K562 (cell line): ENCODE measurements around the gene FOXO3. TPM values are rescaled to one million over a fixed set of nuclear protein-coding genes. Genes with fewer than 3 reads are reported as not detected.
A peak's percentile ranks its signal among the peaks of the same experiment; 100 is the strongest.

Source experiments
- ATAC-seq: fragments of 200-7000 bp; cut with Tn5 transposase; 3 replicates; pipeline ENCODE4 v1.9.1; 2020; ENCODE audit warnings: moderate library complexity
- BruUV-seq: library from RNA; stranded (reverse); fragments of 400-500 nt; replicated peaks from 2 replicates; lab custom pipeline; 2021; lab: Mats Ljungman, UMichigan
- CTCF ChIA-PET: fragments of 300-600 bp; formaldehyde crosslinking; extraction: SDS; loops from one replicate; lab custom pipeline; 2021; ENCODE audit warnings: low intra/inter-chr PET ratio; lab: Yijun Ruan, JAX
- POLR2A ChIA-PET: fragments of 300-600, 350-650 bp; sonication (Branson Sonifier 250); formaldehyde crosslinking; extraction: SDS; loops from one replicate; lab custom pipeline; 2021; ENCODE audit warnings: antibody characterized with exemption, inconsistent platforms; lab: Yijun Ruan, JAX
- DNase-seq, 4 experiments: peaks; one replicate each; pipeline versions ENCODE4 v3.0.0 to v3.0.0-alpha.2; 2011 to 2018; ENCODE audit warnings: low spot score in 3 of 4, mixed read lengths in 3 of 4; ENCODE audit errors: extremely low read depth in 1 of 4
- FAIRE-seq: peaks from 2 replicates; lab custom pipeline; 2011; peaks lifted over from hg19 to GRCh38; lab: Jason Lieb, UNC
- H2AFZ ChIP-seq: 2 replicates; pipeline ENCODE4 v1.6.0; 2011; ENCODE audit warnings: low read depth, low read length, control low read depth, inconsistent platforms
- H3K27ac ChIP-seq: fragments of 200-600 bp; 3 replicates; pipeline ENCODE4 v1.8.0; 2011; ENCODE audit warnings: low read depth, mild to moderate bottlenecking, control low read depth, inconsistent platforms, low read length, moderate library complexity, mixed read lengths; ENCODE audit errors: extremely low read depth
- H3K27me3 ChIP-seq, 2 experiments: fragments of 300-600 bp in 1 of 2; 2 replicates in 1 of 2; 3 replicates in 1 of 2; pipeline versions ENCODE4 v1.6.0 to v1.8.0; 2011; ENCODE audit warnings: inconsistent platforms in 2 of 2, low read length in 2 of 2, mild to moderate bottlenecking in 1 of 2, mixed read lengths in 1 of 2, moderate library complexity in 1 of 2; ENCODE audit not compliant: control insufficient read depth in 2 of 2, insufficient read depth in 2 of 2
- H3K36me3 ChIP-seq: fragments of 300-600 bp; 3 replicates; pipeline ENCODE4 v1.8.0; 2011; ENCODE audit warnings: mild to moderate bottlenecking, low read length, inconsistent platforms; ENCODE audit not compliant: control insufficient read depth, insufficient read depth
- H3K4me1 ChIP-seq, 2 experiments: fragments of 200-600 bp in 1 of 2; replicated peaks in 1 of 2; 2 replicates in 1 of 2; 3 replicates in 1 of 2; pipeline versions ENCODE4 v1.5.1 to v1.8.0; 2011; ENCODE audit warnings: inconsistent platforms in 2 of 2, low read length in 2 of 2, mild to moderate bottlenecking in 1 of 2, mixed read lengths in 1 of 2, moderate library complexity in 1 of 2; ENCODE audit not compliant: control insufficient read depth in 2 of 2, insufficient read depth in 2 of 2
- H3K4me2 ChIP-seq: 2 replicates; pipeline ENCODE4 v1.6.1; 2011; ENCODE audit warnings: low read length, control low read depth, inconsistent platforms, mixed read lengths; ENCODE audit not compliant: insufficient read depth
- H3K4me3 ChIP-seq: fragments of 200-600 bp; sonication (generic), shearing (Covaris generic); 2 replicates; pipeline ENCODE4 v1.5.1; 2016; ENCODE audit warnings: control low read depth, inconsistent platforms
- H3K79me2 ChIP-seq: fragments of 200-600 bp; 3 replicates; pipeline ENCODE4 v1.8.0; 2011; ENCODE audit warnings: low read length, inconsistent platforms; ENCODE audit not compliant: control insufficient read depth, insufficient read depth
- H3K9ac ChIP-seq, 2 experiments: 2 replicates each; pipeline versions ENCODE4 v1.6.0 to v1.6.1; 2011; ENCODE audit warnings: low read depth in 2 of 2, low read length in 2 of 2, control low read depth in 1 of 2, inconsistent platforms in 1 of 2, mild to moderate bottlenecking in 1 of 2, mixed read lengths in 1 of 2; ENCODE audit not compliant: insufficient read depth in 1 of 2
- H3K9me1 ChIP-seq: one replicate; pipeline ENCODE4 v1.6.0; 2011; ENCODE audit warnings: inconsistent platforms, mild to moderate bottlenecking, low read length, moderate library complexity; ENCODE audit not compliant: control insufficient read depth, insufficient read depth
- H3K9me3 ChIP-seq: replicated peaks from 2 replicates; pipeline ENCODE4 v1.5.1; 2011; ENCODE audit warnings: low read depth, low read length, inconsistent platforms; ENCODE audit not compliant: control insufficient read depth, insufficient read depth
- H4K20me1 ChIP-seq: replicated peaks from 2 replicates; pipeline ENCODE4 v1.6.1; 2011; ENCODE audit warnings: low read length, inconsistent platforms, mixed read lengths; ENCODE audit not compliant: control insufficient read depth, insufficient read depth
- ATF4 ChIP-seq: fragments of 450-650 bp; formaldehyde crosslinking; IDR thresholded peaks from 2 replicates; pipeline ENCODE4 v1.4.0; 2022; ENCODE audit warnings: mild to moderate bottlenecking, moderate library complexity
- GMEB1 ChIP-seq: fragments of 250-450 bp; sonication (Bioruptor Pico); IDR thresholded peaks from 2 replicates; pipeline ENCODE4 v1.4.0; 2020; ENCODE audit warnings: mild to moderate bottlenecking
- RFX1 ChIP-seq: fragments of 450-650 bp; IDR thresholded peaks from 2 replicates; pipeline ENCODE4 v1.6.1; 2016; ENCODE audit warnings: mild to moderate bottlenecking, moderate library complexity
- WGBS: fragments of 100-300 bp; shearing (Covaris generic); methylation state at CpG from one replicate; pipeline ENCODE4 v1.1.6; 2016; ENCODE audit warnings: low coverage, mixed read lengths; ENCODE audit not compliant: insufficient coverage; ENCODE audit errors: missing lambda C conversion rate; 5-methylcytosine and 5-hydroxymethylcytosine counted together
- in situ Hi-C: fragments of 300-500 bp; cut with MboI; formaldehyde crosslinking; loops from 4 replicates; pipeline ENCODE4 v1.15.0; 2018; ENCODE audit warnings: inconsistent platforms, mixed read lengths
- intact Hi-C: fragments of 100-400 bp; cut with micrococcal nuclease; formaldehyde crosslinking; loops from 2 replicates; pipeline ENCODE4 v1.14.2; 2022
- polyA plus RNA-seq, 8 experiments: library from polyadenylated mRNA; depleted of rRNA in 4 of 8; stranded (reverse) in 5 of 8; unstranded in 3 of 8; fragments of >200 nt; fragmentation: Nextera tagmentation in 2 of 8; fragmentation: Illumina TruSeq in 1 of 8; extraction: Ambion mirVana in 2 of 8; extraction: Trizol in 1 of 8; gene quantifications; 2 replicates each; pipeline versions ENCODE4 v1.2.1 to v1.2.3, GENCODE V29; 2011 to 2014; ENCODE audit warnings: inconsistent platforms in 1 of 8, missing spikeins in 1 of 8
- total RNA-seq, 7 experiments: library from RNA; depleted of rRNA in 6 of 7; stranded (reverse); fragments of >200 nt in 6 of 7; fragmentation: Illumina TruSeq in 2 of 7; extraction: Trizol in 2 of 7; gene quantifications; 2 replicates each; pipeline versions ENCODE4 v1.2.1 to v1.2.3, GENCODE V29; 2011 to 2021; ENCODE audit warnings: low replicate concordance in 1 of 7

Gene FOXO3
- total and polyA plus RNA-seq, 9 of the 15 experiments (the other 6 are each of a cell fraction or from before 2014, with no cell fraction given): 3.0 to 14.6 (median 6.0) TPM

GRCh38 chr6:108644252-108644651 lies 83.5 kb downstream of the FOXO3 start:
- intact Hi-C loops (no loop called here), in situ Hi-C loops (no loop called here)
- no peaks in the 10 kb centered on the region for H3K36me3 ChIP-seq
- no peaks in the 10 kb centered on the region for H3K79me2 ChIP-seq
- H3K27me3 ChIP-seq: no peaks in the 10 kb centered on the region
- POLR2A ChIA-PET: no interaction called here
- no peak overlapping the region for H3K27ac ChIP-seq
- ATAC-seq: no peak
- H3K4me2 ChIP-seq: no peak overlapping the region
- CTCF ChIA-PET: no interaction called here
- H3K9me1 ChIP-seq: no peaks in the 10 kb centered on the region
- no peaks in the 10 kb centered on the region for H3K4me1 ChIP-seq
- no TSS peak for BruUV-seq
- no peaks in the 10 kb centered on the region for H3K9me3 ChIP-seq
- no peak for FAIRE-seq
- 60% methylated on average over 4 of the region's 4 CpGs for WGBS
- TF ChIP-seq ATF4 (CRISPR knock-in tag) (no peak), GMEB1 (CRISPR knock-in tag) (no peak), RFX1 (peak; percentile 63)
- H4K20me1 ChIP-seq: peaks cover 9% of the 10 kb centered on the region; the same call in 1 of the 2 replicates
- no peak overlapping the region for H2AFZ ChIP-seq
- no peak for DNase-seq
- H3K4me3 ChIP-seq: no peak overlapping the region
- no peak overlapping the region for H3K9ac ChIP-seq
